Measurements from ENCODE around the gene PKD1.
"Not testable (repeated sequence)": the region's sequence is repeated elsewhere in the genome, so short reads cannot be mapped to it uniquely, and the experiment has no call there.

DNA sequence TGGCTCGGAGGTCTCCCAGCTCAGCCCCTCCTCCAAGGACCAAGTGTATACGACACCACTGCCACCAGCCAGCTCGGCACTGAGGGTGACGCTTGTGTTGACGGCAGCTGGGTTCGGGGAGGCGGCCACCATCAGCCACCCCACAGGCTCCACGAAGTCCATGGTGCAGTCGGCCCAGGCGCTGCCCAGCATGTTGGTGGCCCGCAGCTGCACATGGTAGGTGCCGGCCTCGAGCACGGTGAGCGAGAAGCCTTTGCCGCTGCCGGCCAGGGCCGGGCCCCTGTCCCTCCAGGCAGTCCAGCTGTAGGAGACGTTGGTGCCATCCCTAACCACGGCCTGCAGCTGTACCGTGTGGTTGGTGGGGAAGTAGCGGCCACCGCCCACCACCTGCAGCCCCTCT, 25.8 kb downstream of the PKD1 start:
- not testable (repeated sequence) for TF ChIP-seq EP300, POLR2A (IDR thresholded peaks at IDR 0.05)
- TF ChIP-seq, protein P1, sequence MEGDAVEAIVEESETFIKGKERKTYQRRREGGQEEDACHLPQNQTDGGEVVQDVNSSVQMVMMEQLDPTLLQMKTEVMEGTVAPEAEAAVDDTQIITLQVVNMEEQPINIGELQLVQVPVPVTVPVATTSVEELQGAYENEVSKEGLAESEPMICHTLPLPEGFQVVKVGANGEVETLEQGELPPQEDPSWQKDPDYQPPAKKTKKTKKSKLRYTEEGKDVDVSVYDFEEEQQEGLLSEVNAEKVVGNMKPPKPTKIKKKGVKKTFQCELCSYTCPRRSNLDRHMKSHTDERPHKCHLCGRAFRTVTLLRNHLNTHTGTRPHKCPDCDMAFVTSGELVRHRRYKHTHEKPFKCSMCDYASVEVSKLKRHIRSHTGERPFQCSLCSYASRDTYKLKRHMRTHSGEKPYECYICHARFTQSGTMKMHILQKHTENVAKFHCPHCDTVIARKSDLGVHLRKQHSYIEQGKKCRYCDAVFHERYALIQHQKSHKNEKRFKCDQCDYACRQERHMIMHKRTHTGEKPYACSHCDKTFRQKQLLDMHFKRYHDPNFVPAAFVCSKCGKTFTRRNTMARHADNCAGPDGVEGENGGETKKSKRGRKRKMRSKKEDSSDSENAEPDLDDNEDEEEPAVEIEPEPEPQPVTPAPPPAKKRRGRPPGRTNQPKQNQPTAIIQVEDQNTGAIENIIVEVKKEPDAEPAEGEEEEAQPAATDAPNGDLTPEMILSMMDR (IDR thresholded peaks at IDR 0.05): not testable (repeated sequence)
